Right lobe of liver (tissue), 6 donors: ENCODE results near the gene TBX4. TPM values are rescaled to one million over a fixed set of nuclear protein-coding genes. Genes with fewer than 3 reads are reported as not detected.

Experiments
- ATAC-seq, 4 donors: fragments of 200-7000 bp; cut with Tn5 transposase; one replicate each; pipeline ENCODE4 v1.9.1; 2020; ENCODE audit warnings: mild to moderate bottlenecking in 4 of 4, moderate library complexity in 4 of 4
- DNase-seq, 3 donors: peaks; one replicate each; pipeline ENCODE4 v3.0.0-alpha.2; 2020
- H3K27ac ChIP-seq, 3 donors: fragments of 200-600 bp; one replicate each; pipeline ENCODE4 v1.8.0; 2022
- H3K27me3 ChIP-seq, 2 donors: fragments of 200-600 bp; one replicate each; pipeline ENCODE4 v1.8.0; 2022
- H3K36me3 ChIP-seq, 4 donors: fragments of 200-600 bp; sonication (generic) in 1 of 4; one replicate each; pipeline versions ENCODE4 v1.5.1 to v1.8.0; 2017 to 2022; ENCODE audit warnings: control low read depth in 1 of 4
- H3K4me1 ChIP-seq, 4 donors: fragments of 200-600 bp; sonication (generic) in 1 of 4; one replicate each; pipeline versions ENCODE4 v1.5.1 to v1.8.0; 2017 to 2022; ENCODE audit warnings: control low read depth in 1 of 4
- H3K4me3 ChIP-seq, 3 donors: fragments of 200-600 bp; one replicate each; pipeline ENCODE4 v1.8.0; 2022
- H3K9me3 ChIP-seq, 4 donors: fragments of 200-600 bp; sonication (generic) in 1 of 4; one replicate each; pipeline versions ENCODE4 v1.5.1 to v1.8.0; 2017 to 2022; ENCODE audit warnings: control low read depth in 1 of 4
- POLR2A ChIP-seq: fragments of 450-650 bp; IDR thresholded peaks from one replicate; pipeline ENCODE4 v1.6.1; 2017; ENCODE audit warnings: antibody characterized with exemption, mild to moderate bottlenecking
- WGBS: methylation state at CpG from one replicate; pipeline ENCODE4 v1.1.6; 2018; ENCODE audit warnings: low coverage, low lambda C conversion rate; ENCODE audit not compliant: insufficient coverage; ENCODE audit errors: missing lambda C conversion rate; 5-methylcytosine and 5-hydroxymethylcytosine counted together
- intact Hi-C, 2 donors: fragments of 100-400 bp; cut with DNase I; formaldehyde crosslinking; loops; one replicate each; pipeline versions ENCODE4 v1.11.2 to v1.14.1; 2022
- total RNA-seq, 6 experiments: library from RNA; depleted of rRNA in 2 of 6; stranded (reverse); fragments of >200 nt in 2 of 6; fragmentation: NEBNext Ultra II Directional in 3 of 6; extraction: Animal tissue kit (Norgen Biotek cat#: 25700) in 3 of 6; gene quantifications; one replicate each; pipeline versions ENCODE4 v1.1.0 to v1.2.4, GENCODE V29; 2016 to 2023
- TF ChIP-seq, protein P1 (sequence below), 4 donors: fragments of 200-600 bp in 3 of 4; fragments of 450-650 bp in 1 of 4; IDR thresholded peaks; one replicate each; pipeline versions ENCODE4 v1.5.1 to v1.8.0; 2016 to 2022; ENCODE audit warnings: antibody characterized with exemption in 4 of 4, mild to moderate bottlenecking in 2 of 4
- donor health status: DM: no; HTN: yes; CAD: no.
- donor health status: DM: no; HTN: no; CAD: no.
- donor health status: DM: no; HTN: no; CAD: no.
- donor health status: DM: no; HTN: yes; CAD: no.
- donor health status: DM: no; HTN: yes; CAD: no.

The TBX4 gene
- total RNA-seq, 6 experiments from 2014 or later = not detected

- no peaks in the 10 kb centered on the region for H3K9me3 ChIP-seq
- no peaks in the 10 kb centered on the region for H3K36me3 ChIP-seq
- DNase-seq = no peak
- H3K27me3 ChIP-seq = no peaks in the 10 kb centered on the region
- intact Hi-C loops = no loop called here
- ATAC-seq = no peak
- TF ChIP-seq POLR2A = no peak
- TF ChIP-seq, protein P1, sequence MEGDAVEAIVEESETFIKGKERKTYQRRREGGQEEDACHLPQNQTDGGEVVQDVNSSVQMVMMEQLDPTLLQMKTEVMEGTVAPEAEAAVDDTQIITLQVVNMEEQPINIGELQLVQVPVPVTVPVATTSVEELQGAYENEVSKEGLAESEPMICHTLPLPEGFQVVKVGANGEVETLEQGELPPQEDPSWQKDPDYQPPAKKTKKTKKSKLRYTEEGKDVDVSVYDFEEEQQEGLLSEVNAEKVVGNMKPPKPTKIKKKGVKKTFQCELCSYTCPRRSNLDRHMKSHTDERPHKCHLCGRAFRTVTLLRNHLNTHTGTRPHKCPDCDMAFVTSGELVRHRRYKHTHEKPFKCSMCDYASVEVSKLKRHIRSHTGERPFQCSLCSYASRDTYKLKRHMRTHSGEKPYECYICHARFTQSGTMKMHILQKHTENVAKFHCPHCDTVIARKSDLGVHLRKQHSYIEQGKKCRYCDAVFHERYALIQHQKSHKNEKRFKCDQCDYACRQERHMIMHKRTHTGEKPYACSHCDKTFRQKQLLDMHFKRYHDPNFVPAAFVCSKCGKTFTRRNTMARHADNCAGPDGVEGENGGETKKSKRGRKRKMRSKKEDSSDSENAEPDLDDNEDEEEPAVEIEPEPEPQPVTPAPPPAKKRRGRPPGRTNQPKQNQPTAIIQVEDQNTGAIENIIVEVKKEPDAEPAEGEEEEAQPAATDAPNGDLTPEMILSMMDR (IDR thresholded peaks at IDR 0.05) = no peak
- H3K4me1 ChIP-seq = no peaks in the 10 kb centered on the region
- no peak overlapping the region for H3K4me3 ChIP-seq
- WGBS = 50% methylated on average over 2 of the region's 2 CpGs
- no peak overlapping the region for H3K27ac ChIP-seq
These were observed 29.4 kb upstream of the TBX4 start for GRCh38 chr17:61422869-61423268.

- Histone ChIP-seq H3K4me1 (no peaks in the 10 kb centered on the region), H3K36me3 (no peaks in the 10 kb centered on the region), H3K27me3 (no peaks in the 10 kb centered on the region), H3K4me3 (no peak overlapping the region), H3K9me3 (no peaks in the 10 kb centered on the region), H3K27ac (no peak overlapping the region)
- ATAC-seq (no peak), DNase-seq (no peak)
- TF ChIP-seq POLR2A = no peak
- TF ChIP-seq, protein P1 (IDR thresholded peaks at IDR 0.05) = no peak
- intact Hi-C loops = no loop called here
- 70% methylated on average over 8 of the region's 10 CpGs for WGBS
These were observed 28.1 kb upstream of the TBX4 start for GRCh38 chr17:61423967-61424649.

DNA sequence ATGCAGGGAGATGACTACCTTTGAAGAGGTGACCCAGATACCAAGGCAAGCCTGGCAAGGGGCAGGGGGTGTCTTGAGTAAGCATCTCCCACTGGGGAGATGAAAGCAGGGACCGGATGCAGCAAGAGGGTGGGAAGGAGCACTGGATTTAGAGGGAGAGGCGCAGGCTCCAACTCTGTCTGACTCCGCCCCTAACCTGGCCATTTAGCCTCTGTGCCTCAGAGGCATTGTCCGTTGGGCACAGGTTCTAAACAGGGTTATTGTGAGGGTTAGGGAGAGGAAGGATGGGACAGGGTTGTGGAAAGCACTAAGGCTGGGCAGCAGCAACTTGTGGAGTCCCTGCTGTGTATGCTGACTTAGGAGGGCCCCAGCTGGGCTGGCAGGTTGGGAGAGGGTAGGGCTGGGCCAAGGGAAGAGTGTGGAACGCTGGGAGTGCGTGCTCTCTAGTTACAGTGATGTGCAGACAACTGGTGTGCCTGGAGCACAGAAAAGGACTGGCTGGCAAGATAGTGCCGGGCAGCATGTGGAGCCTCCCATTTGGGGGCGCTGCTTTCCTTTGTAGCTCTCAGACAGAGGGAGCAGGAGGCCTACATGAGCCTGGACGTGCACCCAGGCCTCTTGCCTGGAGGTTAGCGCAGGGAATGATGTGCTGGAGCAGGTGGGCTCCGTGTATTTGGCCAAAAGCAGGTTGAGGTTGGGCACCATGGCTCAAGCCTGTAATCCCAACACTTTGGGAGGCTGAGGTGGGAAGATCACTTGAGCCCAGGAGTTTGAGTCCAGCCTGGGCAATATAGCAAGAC, 26.3 kb upstream of the TBX4 start:
- ATAC-seq = peak in 1 of 4 donors; percentile 35
- no peaks in the 10 kb centered on the region for H3K27me3 ChIP-seq

GRCh38 chr17:61426482-61427304, 25.5 kb upstream of the TBX4 start:
- no peak overlapping the region for H3K4me3 ChIP-seq
- intact Hi-C loops = no loop called here
- H3K27ac ChIP-seq = no peak overlapping the region
- no peaks in the 10 kb centered on the region for H3K4me1 ChIP-seq
- TF ChIP-seq POLR2A = no peak
- TF ChIP-seq, protein P1 (IDR thresholded peaks at IDR 0.05) = no peak
- ATAC-seq (no peak), DNase-seq (no peak)
- H3K27me3 ChIP-seq = no peaks in the 10 kb centered on the region
- 66% methylated on average over 10 of the region's 10 CpGs for WGBS
- no peaks in the 10 kb centered on the region for H3K36me3 ChIP-seq
- H3K9me3 ChIP-seq = no peaks in the 10 kb centered on the region

More for the DNA sequence above, 26.3 kb upstream of the TBX4 start:
- no peak for TF ChIP-seq POLR2A
- TF ChIP-seq, protein P1 (IDR thresholded peaks at IDR 0.05) = no peak
- no peak for DNase-seq
- no peaks in the 10 kb centered on the region for H3K9me3 ChIP-seq
- no peak overlapping the region for H3K27ac ChIP-seq
- 46% methylated on average over 4 of the region's 11 CpGs for WGBS
- H3K36me3 ChIP-seq = no peaks in the 10 kb centered on the region
- intact Hi-C loops = no loop called here
- no peaks in the 10 kb centered on the region for H3K4me1 ChIP-seq
- no peak overlapping the region for H3K4me3 ChIP-seq
